ENCODE data around the gene LDB2.

The LDB2 gene

GRCh38 chr4:16597443-16597842 lies 301.0 kb downstream of the LDB2 start:
- TF ChIP-seq POLR2A (IDR thresholded peaks at IDR 0.05; ENCODE audit: low read depth, low read length): no peak
- no peak for TF ChIP-seq TAF1 (IDR thresholded peaks at IDR 0.05; ENCODE audit: borderline replicate concordance, low read depth, low read length)
- TF ChIP-seq POLR2AphosphoS5 (IDR thresholded peaks at IDR 0.05; ENCODE audit: low read depth, low read length): no peak
- DNase-seq (ENCODE audit: insufficient read length) (no peak), FAIRE-seq (no peak)

DNA sequence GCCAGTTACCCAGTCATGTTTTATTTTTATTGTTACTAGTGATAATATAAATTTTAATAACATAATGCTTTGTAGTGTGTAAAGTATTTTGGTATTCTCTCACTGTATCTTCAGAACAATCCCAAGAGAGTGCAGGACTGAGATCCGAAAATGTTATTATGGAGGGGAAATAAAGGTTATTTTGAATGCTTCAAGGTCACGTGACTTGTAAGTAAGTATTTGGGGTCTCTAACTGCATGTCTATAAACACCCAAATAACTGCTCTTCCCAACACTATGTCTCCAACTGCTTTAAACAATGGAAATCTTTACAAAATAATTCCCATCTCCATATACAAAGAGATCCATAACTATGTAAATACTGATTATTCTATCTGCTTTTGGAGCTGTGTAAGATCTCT lies 302.2 kb downstream of the LDB2 start:
- no peak for FAIRE-seq
- DNase-seq (ENCODE audit: insufficient read length): no peak
- TF ChIP-seq TAF1 (IDR thresholded peaks at IDR 0.05; ENCODE audit: borderline replicate concordance, low read depth, low read length) (no peak), POLR2AphosphoS5 (IDR thresholded peaks at IDR 0.05; ENCODE audit: low read depth, low read length) (no peak), POLR2A (IDR thresholded peaks at IDR 0.05; ENCODE audit: low read depth, low read length) (no peak)

- TF ChIP-seq TAF1 (IDR thresholded peaks at IDR 0.05; ENCODE audit: borderline replicate concordance, low read depth, low read length) (no peak), POLR2AphosphoS5 (IDR thresholded peaks at IDR 0.05; ENCODE audit: low read depth, low read length) (no peak), POLR2A (IDR thresholded peaks at IDR 0.05; ENCODE audit: low read depth, low read length) (no peak)
- DNase-seq (ENCODE audit: insufficient read length): no peak
- FAIRE-seq: no peak
These were observed 304.3 kb downstream of the LDB2 start for GRCh38 chr4:16594128-16594527.

GRCh38 chr4:16593386-16593785 lies 305.1 kb downstream of the LDB2 start:
- TF ChIP-seq POLR2AphosphoS5 (IDR thresholded peaks at IDR 0.05; ENCODE audit: low read depth, low read length): no peak
- no peak for TF ChIP-seq TAF1 (IDR thresholded peaks at IDR 0.05; ENCODE audit: borderline replicate concordance, low read depth, low read length)
- no peak for TF ChIP-seq POLR2A (IDR thresholded peaks at IDR 0.05; ENCODE audit: low read depth, low read length)
- DNase-seq (ENCODE audit: insufficient read length): no peak
- FAIRE-seq: no peak

- FAIRE-seq (no peak), DNase-seq (ENCODE audit: insufficient read length) (no peak)
- no peak for TF ChIP-seq POLR2A (IDR thresholded peaks at IDR 0.05; ENCODE audit: low read depth, low read length)
- TF ChIP-seq TAF1 (IDR thresholded peaks at IDR 0.05; ENCODE audit: borderline replicate concordance, low read depth, low read length): no peak
- TF ChIP-seq POLR2AphosphoS5 (IDR thresholded peaks at IDR 0.05; ENCODE audit: low read depth, low read length): no peak
These were observed 307.1 kb downstream of the LDB2 start for GRCh38 chr4:16591272-16591826.

DNA sequence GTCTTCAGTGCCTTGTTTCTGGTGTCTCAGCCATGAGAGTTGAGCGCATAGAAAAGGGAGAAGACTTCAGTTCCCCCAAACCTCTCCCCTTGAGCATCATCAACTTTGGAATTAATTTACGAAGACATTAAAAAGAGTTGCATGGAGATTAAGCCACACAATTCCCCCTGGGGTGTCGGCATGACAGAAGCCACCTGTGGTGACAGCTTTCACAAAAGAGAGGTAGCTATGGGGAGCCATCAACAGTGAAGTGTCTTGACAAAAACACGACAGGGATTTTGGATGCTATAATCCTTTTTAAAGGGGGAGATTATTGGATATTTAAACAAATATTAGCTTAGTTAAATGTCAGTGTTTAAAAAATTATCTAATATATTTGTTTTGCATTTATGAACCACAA lies 307.6 kb downstream of the LDB2 start:
- TF ChIP-seq POLR2A (IDR thresholded peaks at IDR 0.05; ENCODE audit: low read depth, low read length): no peak
- no peak for TF ChIP-seq POLR2AphosphoS5 (IDR thresholded peaks at IDR 0.05; ENCODE audit: low read depth, low read length)
- no peak for TF ChIP-seq TAF1 (IDR thresholded peaks at IDR 0.05; ENCODE audit: borderline replicate concordance, low read depth, low read length)
- FAIRE-seq: no peak
- DNase-seq (ENCODE audit: insufficient read length): no peak

DNA sequence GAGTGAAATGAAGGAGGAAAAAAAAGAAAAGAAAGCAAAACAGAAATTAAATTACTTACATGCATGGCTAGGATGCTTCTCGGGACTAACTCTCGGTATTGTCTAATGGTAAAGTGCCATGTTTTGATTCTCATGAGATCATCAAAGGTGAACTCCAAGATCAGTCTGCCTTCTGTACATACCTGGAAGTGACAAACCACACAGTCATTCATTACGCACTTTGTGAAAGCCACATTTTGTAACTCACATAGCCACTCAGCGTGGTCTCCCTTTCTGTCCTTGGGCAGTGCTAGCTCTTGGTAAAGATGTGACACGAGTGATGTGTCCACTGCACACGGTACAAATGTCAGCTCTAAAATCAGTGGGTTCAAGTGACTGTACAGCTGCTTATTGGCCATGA lies 309.8 kb downstream of the LDB2 start:
- DNase-seq (ENCODE audit: insufficient read length) (no peak), FAIRE-seq (no peak)
- TF ChIP-seq TAF1 (IDR thresholded peaks at IDR 0.05; ENCODE audit: borderline replicate concordance, low read depth, low read length) (no peak), POLR2A (IDR thresholded peaks at IDR 0.05; ENCODE audit: low read depth, low read length) (no peak), POLR2AphosphoS5 (IDR thresholded peaks at IDR 0.05; ENCODE audit: low read depth, low read length) (no peak)

DNA sequence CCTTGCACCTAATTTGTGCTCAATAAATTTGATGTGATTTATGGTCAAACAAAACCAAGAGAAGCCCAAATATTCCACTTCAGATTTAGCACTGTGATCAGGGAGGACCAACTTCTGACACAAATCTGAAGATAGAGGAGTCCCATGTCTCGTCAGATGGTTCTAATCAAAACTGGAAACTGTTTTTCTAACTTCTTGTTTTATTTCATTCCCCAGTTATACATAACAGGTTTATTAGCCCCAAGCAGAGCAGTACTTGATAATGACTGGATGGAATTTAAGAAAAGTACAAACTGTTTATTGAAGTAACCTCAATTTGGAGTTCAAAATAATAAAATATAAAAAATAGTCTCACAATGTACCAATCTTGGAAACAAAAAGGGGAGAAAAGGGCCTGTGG lies 310.3 kb downstream of the LDB2 start:
- FAIRE-seq (no peak), DNase-seq (ENCODE audit: insufficient read length) (no peak)
- TF ChIP-seq POLR2A (IDR thresholded peaks at IDR 0.05; ENCODE audit: low read depth, low read length): no peak
- no peak for TF ChIP-seq TAF1 (IDR thresholded peaks at IDR 0.05; ENCODE audit: borderline replicate concordance, low read depth, low read length)
- no peak for TF ChIP-seq POLR2AphosphoS5 (IDR thresholded peaks at IDR 0.05; ENCODE audit: low read depth, low read length)

- TF ChIP-seq POLR2A (IDR thresholded peaks at IDR 0.05; ENCODE audit: low read depth, low read length) (no peak), POLR2AphosphoS5 (IDR thresholded peaks at IDR 0.05; ENCODE audit: low read depth, low read length) (no peak), TAF1 (IDR thresholded peaks at IDR 0.05; ENCODE audit: borderline replicate concordance, low read depth, low read length) (no peak)
- no peak for FAIRE-seq
- no peak for DNase-seq (ENCODE audit: insufficient read length)
These were observed 313.4 kb downstream of the LDB2 start for GRCh38 chr4:16585053-16585452.

GRCh38 chr4:16583764-16584163 lies 314.7 kb downstream of the LDB2 start:
- TF ChIP-seq TAF1 (IDR thresholded peaks at IDR 0.05; ENCODE audit: borderline replicate concordance, low read depth, low read length) (no peak), POLR2AphosphoS5 (IDR thresholded peaks at IDR 0.05; ENCODE audit: low read depth, low read length) (no peak), POLR2A (IDR thresholded peaks at IDR 0.05; ENCODE audit: low read depth, low read length) (no peak)
- DNase-seq (ENCODE audit: insufficient read length) (no peak), FAIRE-seq (no peak)

GRCh38 chr4:16582526-16582925 lies 315.9 kb downstream of the LDB2 start:
- FAIRE-seq (no peak), DNase-seq (ENCODE audit: insufficient read length) (no peak)
- TF ChIP-seq POLR2AphosphoS5 (IDR thresholded peaks at IDR 0.05; ENCODE audit: low read depth, low read length) (no peak), TAF1 (IDR thresholded peaks at IDR 0.05; ENCODE audit: borderline replicate concordance, low read depth, low read length) (no peak), POLR2A (IDR thresholded peaks at IDR 0.05; ENCODE audit: low read depth, low read length) (no peak)

- TF ChIP-seq POLR2AphosphoS5 (IDR thresholded peaks at IDR 0.05; ENCODE audit: low read depth, low read length) (no peak), POLR2A (IDR thresholded peaks at IDR 0.05; ENCODE audit: low read depth, low read length) (no peak), TAF1 (IDR thresholded peaks at IDR 0.05; ENCODE audit: borderline replicate concordance, low read depth, low read length) (no peak)
- FAIRE-seq (no peak), DNase-seq (ENCODE audit: insufficient read length) (no peak)
These were observed 316.4 kb downstream of the LDB2 start for GRCh38 chr4:16582036-16582435.
